Lower leg skin (tissue), 3 donors: ENCODE results near the gene ANKRD61.
"Not testable (repeated sequence)": the region's sequence is repeated elsewhere in the genome, so short reads cannot be mapped to it uniquely, and the experiment has no call there.

Source experiments
- POLR2A ChIP-seq, 2 donors: fragments of 450-650 bp; IDR thresholded peaks; one replicate each; pipeline ENCODE4 v1.6.1; 2016 to 2017; ENCODE audit warnings: antibody characterized with exemption in 2 of 2, mild to moderate bottlenecking in 1 of 2, moderate library complexity in 1 of 2
- TF ChIP-seq, protein P1 (sequence below), 3 donors: fragments of 450-650 bp; IDR thresholded peaks; one replicate each; pipeline ENCODE4 v1.5.1; 2016; ENCODE audit warnings: antibody characterized with exemption in 3 of 3, mild to moderate bottlenecking in 3 of 3, moderate library complexity in 2 of 3

DNA sequence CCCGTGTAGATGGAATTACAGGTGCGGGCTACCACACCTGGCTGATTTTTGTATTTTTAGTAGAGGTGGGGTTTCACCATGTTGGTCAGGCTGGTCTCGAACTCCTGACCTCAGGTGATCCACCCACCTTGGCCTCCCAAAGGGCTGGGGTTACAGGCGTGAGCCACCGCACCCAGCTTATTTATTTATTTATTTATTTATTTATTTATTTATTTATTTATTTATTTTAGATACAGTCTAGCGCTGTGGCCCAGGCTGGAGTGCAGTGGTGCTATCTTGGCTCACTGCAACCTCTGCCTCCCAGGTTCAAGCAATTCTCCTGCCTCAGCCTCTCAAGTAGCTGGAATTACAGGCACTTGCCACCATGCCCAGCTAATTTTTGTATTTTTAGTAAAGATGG, 51.9 kb downstream of the ANKRD61 start:
- not testable (repeated sequence) for TF ChIP-seq POLR2A (IDR thresholded peaks at IDR 0.05)
- TF ChIP-seq, protein P1, sequence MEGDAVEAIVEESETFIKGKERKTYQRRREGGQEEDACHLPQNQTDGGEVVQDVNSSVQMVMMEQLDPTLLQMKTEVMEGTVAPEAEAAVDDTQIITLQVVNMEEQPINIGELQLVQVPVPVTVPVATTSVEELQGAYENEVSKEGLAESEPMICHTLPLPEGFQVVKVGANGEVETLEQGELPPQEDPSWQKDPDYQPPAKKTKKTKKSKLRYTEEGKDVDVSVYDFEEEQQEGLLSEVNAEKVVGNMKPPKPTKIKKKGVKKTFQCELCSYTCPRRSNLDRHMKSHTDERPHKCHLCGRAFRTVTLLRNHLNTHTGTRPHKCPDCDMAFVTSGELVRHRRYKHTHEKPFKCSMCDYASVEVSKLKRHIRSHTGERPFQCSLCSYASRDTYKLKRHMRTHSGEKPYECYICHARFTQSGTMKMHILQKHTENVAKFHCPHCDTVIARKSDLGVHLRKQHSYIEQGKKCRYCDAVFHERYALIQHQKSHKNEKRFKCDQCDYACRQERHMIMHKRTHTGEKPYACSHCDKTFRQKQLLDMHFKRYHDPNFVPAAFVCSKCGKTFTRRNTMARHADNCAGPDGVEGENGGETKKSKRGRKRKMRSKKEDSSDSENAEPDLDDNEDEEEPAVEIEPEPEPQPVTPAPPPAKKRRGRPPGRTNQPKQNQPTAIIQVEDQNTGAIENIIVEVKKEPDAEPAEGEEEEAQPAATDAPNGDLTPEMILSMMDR (IDR thresholded peaks at IDR 0.05), result not testable (repeated sequence)
